Fibroblast of lung (primary cell): ENCODE data around the gene BUD23.

Experiments used
- CTCF ChIP-seq, 2 donors: IDR thresholded peaks in 1 of 2; conservative IDR thresholded peaks in 1 of 2; 1 replicate in 1 of 2; 2 replicates in 1 of 2; pipeline ENCODE4 v1.5.1; 2011 to 2012; ENCODE audit warnings: low read length in 2 of 2, control low read depth in 1 of 2, inconsistent platforms in 1 of 2, low read depth in 1 of 2, mild to moderate bottlenecking in 1 of 2
- EZH2 ChIP-seq: IDR thresholded peaks from 2 replicates; pipeline ENCODE4 v1.5.1; 2012; ENCODE audit warnings: low read length, control low read depth, mild to moderate bottlenecking; ENCODE audit errors: missing control alignments

- TF ChIP-seq CTCF (conservative IDR thresholded peaks at IDR 0.05 in 1 of 2, IDR thresholded peaks at IDR 0.05 in 1 of 2; ENCODE audit: low read depth in 1 of 2, low read length in 2 of 2) (no peak), EZH2 (no peak)
Observed at GRCh38 chr7:73699370-73700068, 16.1 kb downstream of the BUD23 start.
